Activated T-cell treated with anti-CD3 and anti-CD28 coated beads, Interleukin-2, amount 50 U/mL, for 4 hours (primary cell): Measurements from ENCODE around the gene MILR1. TPM values are rescaled to one million over a fixed set of nuclear protein-coding genes. Genes with fewer than 3 reads are reported as not detected.
"Not testable (repeated sequence)": the region's sequence is repeated elsewhere in the genome, so short reads cannot be mapped to it uniquely, and the experiment has no call there.

Source experiments
- ATAC-seq, 2 donors: fragments of 200-7000 bp; cut with Tn5 transposase; one replicate each; pipeline ENCODE4 v1.10.0; 2021
- DNase-seq: peaks from one replicate; pipeline ENCODE4 v3.0.0-alpha.2; 2020
- H3K27me3 Mint-ChIP-seq: one replicate; pipeline ENCODE4 v1.8.0; 2021; ENCODE audit warnings: low read depth, mixed read lengths
- H3K36me3 Mint-ChIP-seq: one replicate; pipeline ENCODE4 v1.8.0; 2022; ENCODE audit warnings: mixed read lengths; ENCODE audit not compliant: insufficient read depth
- H3K4me1 Mint-ChIP-seq: one replicate; pipeline ENCODE4 v1.8.0; 2021; ENCODE audit warnings: low read depth, mixed read lengths
- H3K4me3 Mint-ChIP-seq: one replicate; pipeline ENCODE4 v1.8.0; 2021; ENCODE audit warnings: mild to moderate bottlenecking, moderate library complexity, mixed read lengths
- H3K9me3 Mint-ChIP-seq: one replicate; pipeline ENCODE4 v1.8.0; 2021; ENCODE audit warnings: mixed read lengths
- total RNA-seq, 3 donors: library from RNA; stranded (reverse); gene quantifications; one replicate each; pipeline ENCODE4 v1.2.1, GENCODE V29; 2021

The MILR1 gene
- total RNA-seq, 3 donors from 2014 or later, result not detected

DNA sequence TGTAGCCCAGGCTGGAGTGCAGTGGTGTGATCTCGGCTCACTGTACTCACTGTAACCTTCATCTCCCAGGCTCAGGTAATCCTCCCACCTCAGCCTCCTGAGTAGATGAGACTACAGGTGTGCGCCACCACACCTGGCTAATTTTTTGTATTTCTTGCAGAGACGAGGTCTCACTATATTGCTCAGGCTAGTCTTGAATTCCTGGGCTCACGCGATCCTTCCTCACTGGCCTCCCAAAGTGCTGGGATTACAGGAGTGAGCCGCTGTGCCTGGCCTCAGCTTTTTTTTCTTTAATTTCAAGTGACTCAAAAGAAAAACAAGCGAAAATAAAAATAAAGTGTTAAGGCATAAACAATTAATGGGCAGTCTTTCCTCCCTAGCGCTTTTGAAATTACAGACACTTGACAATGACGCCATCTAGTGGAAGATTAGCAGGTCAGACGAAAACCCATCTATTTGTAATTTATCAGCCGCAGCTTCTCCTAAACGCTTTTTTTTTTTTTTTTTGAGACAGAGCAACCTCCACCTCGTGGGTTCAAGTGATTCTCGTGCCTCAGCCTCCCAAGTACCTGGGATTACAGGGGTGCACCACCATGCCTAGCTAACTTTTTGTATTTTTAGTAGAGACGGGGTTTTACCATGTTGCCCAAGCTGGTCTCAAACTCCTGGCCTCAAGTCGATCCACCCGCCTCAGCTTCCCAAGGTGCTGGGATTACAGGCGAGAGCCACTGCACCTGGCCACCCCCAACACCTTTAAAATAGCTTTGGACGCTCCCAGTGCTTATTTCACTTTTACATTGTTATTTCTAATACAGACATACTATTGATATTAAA, 30.2 kb upstream of the MILR1 start:
- no peaks in the 10 kb centered on the region for H3K4me1 Mint-ChIP-seq
- H3K4me3 Mint-ChIP-seq, result no peak overlapping the region
- ATAC-seq, result peak; percentile 48 to 68
- H3K9me3 Mint-ChIP-seq, result no peaks in the 10 kb centered on the region
- no peak for DNase-seq
- no peaks in the 10 kb centered on the region for H3K27me3 Mint-ChIP-seq
- no peaks in the 10 kb centered on the region for H3K36me3 Mint-ChIP-seq

DNA sequence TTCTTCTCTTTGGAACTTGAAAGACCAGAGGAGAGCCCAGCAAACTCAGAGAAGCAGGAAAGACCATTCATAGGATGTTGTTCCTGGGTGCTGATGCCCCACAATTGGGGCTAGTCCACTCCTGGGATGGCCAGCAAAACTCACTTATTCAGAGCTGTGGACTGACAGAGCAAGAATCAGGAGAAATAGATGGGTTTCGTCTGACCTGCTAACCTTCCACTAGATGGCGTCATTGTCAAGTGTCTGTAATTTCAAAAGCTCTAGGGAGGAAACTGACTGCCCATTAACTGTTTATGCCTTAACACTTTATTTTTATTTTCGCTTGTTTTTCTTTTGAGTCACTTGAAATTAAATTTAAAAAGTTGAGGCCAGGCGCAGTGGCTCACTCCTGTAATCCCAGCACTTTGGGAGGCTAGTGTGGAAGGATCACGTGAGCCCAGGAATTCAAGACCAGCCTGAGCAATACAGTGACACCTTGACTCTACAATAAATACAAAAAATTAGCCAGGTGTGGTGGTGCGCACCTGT, 28.7 kb upstream of the MILR1 start:
- no peak for DNase-seq
- H3K4me1 Mint-ChIP-seq, result no peaks in the 10 kb centered on the region
- no peaks in the 10 kb centered on the region for H3K27me3 Mint-ChIP-seq
- H3K4me3 Mint-ChIP-seq, result no peak overlapping the region
- ATAC-seq, result peak; percentile 72 to 80
- no peaks in the 10 kb centered on the region for H3K9me3 Mint-ChIP-seq
- no peaks in the 10 kb centered on the region for H3K36me3 Mint-ChIP-seq

DNA sequence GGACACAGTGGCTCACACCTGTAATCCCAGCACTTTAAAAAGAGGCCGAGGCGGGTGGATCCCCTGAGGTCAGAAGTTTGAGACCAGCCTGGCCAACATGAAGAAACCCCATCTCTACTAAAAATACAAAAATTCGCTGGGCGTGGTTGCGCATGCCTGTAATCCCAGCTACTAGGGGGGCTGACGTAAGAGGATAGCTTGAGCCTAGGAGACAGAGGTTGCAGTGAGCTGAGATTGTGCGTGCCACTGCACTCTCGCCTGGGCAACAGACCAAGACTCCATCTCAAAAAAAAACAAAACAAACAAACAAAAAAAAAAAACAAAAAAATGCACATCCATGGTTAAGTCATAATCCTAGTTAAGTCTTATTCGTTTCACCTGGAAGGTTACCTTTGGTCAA, 26.8 kb upstream of the MILR1 start:
- not testable (repeated sequence) for DNase-seq, ATAC-seq, H3K27me3 Mint-ChIP-seq, H3K36me3 Mint-ChIP-seq, H3K4me3 Mint-ChIP-seq, H3K4me1 Mint-ChIP-seq, H3K9me3 Mint-ChIP-seq

GRCh38 chr17:64423881-64424280, 25.0 kb upstream of the MILR1 start:
- no peak for ATAC-seq
- Mint-ChIP-seq H3K27me3 (peaks cover 3% of the 10 kb centered on the region), H3K9me3 (no peaks in the 10 kb centered on the region), H3K4me1 (no peaks in the 10 kb centered on the region), H3K36me3 (no peaks in the 10 kb centered on the region), H3K4me3 (no peak overlapping the region)
- DNase-seq, result no peak

- ATAC-seq, result no peak
- H3K36me3 Mint-ChIP-seq, result no peaks in the 10 kb centered on the region
- H3K4me1 Mint-ChIP-seq, result no peaks in the 10 kb centered on the region
- H3K4me3 Mint-ChIP-seq, result no peak overlapping the region
- no peaks in the 10 kb centered on the region for H3K9me3 Mint-ChIP-seq
- no peak for DNase-seq
- peaks cover 3% of the 10 kb centered on the region for H3K27me3 Mint-ChIP-seq
Measured at GRCh38 chr17:64424324-64424849, 24.5 kb upstream of the MILR1 start.

DNA sequence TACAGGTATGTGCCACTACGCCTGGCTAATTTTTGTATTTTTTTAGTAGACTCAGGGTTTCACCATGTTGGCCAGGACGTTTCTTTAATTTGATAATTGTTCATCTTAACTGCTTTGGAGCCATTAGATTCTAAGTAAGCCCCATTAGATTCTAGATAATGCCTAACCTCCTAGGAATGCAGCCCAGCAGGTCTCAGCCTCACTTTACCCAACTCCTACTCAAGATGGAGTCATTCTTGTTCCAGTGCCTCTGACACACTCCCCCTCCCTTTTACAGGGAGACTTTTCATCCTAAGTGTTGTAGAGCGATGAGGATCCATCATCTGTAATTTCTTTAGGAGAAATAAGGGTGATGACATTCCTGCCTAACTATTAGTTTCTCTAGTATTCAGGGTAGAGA, 23.7 kb upstream of the MILR1 start:
- no peak overlapping the region for H3K4me3 Mint-ChIP-seq
- ATAC-seq (no peak), DNase-seq (no peak)
- no peaks in the 10 kb centered on the region for H3K9me3 Mint-ChIP-seq
- H3K36me3 Mint-ChIP-seq, result no peaks in the 10 kb centered on the region
- H3K4me1 Mint-ChIP-seq, result no peaks in the 10 kb centered on the region
- peaks cover 3% of the 10 kb centered on the region for H3K27me3 Mint-ChIP-seq

DNA sequence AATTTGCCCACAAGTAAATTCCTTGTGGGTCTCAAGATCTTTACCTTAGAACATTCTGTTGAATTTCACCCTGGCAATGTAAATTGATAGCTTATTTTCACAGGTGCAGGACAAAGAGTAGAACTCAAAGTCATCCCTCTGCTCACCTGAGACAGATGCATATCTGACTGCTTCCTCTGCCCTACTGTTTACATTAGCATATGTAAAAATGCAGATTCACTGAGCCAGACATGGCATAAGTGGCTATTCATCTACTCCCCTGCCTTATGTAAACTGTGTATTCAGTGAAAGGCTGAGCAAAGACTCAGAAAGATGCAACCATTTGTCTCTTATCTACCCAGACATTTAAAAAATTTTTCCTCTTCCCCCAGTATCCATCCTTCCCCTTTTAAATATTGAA, 22.3 kb upstream of the MILR1 start:
- Mint-ChIP-seq H3K36me3 (no peaks in the 10 kb centered on the region), H3K4me1 (no peaks in the 10 kb centered on the region), H3K27me3 (peaks cover 3% of the 10 kb centered on the region), H3K4me3 (no peak overlapping the region), H3K9me3 (no peaks in the 10 kb centered on the region)
- DNase-seq, result no peak
- ATAC-seq, result no peak

DNA sequence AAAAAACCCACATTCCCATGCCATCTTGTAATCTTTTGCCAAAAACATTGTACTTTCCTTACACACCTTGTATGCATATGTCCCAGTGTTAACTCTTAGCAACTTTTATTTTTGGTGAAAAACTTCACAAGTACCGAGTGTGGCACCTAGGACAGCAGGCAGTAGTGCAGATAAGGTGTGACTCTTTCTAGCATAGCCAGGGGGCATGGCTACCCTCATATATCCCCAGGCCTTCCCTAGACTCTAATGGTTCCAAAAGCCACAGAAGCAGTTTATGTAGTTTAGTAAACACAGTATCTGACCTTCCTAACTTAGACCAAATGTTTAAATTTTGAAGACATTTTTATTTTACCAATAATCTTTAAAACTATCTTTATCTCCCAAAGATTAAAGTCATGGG, 20.5 kb upstream of the MILR1 start:
- Mint-ChIP-seq H3K27me3 (peaks cover 3% of the 10 kb centered on the region), H3K4me3 (no peak overlapping the region), H3K9me3 (no peaks in the 10 kb centered on the region), H3K4me1 (no peaks in the 10 kb centered on the region), H3K36me3 (no peaks in the 10 kb centered on the region)
- ATAC-seq, result no peak
- no peak for DNase-seq

DNA sequence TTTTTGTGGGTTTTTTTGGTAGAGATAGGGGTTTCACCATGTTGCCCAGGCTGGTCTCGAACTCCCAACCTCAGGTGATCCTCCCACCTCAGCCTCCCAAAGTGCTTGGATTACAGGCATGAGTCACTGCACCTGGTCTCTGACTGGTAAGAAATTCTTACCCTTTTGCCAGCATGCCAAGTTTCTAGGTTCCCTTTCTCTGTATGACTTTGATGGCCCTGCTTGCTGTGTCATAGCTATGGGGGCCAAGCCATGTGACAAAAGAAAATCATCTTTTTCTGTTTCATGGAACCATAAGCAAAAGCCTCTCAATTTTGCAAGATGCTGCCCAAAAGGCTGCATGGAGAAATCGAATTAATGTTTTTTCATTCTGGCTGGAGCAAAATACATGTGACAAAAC, 18.9 kb upstream of the MILR1 start:
- ATAC-seq, DNase-seq, H3K4me3 Mint-ChIP-seq: not testable (repeated sequence)

DNA sequence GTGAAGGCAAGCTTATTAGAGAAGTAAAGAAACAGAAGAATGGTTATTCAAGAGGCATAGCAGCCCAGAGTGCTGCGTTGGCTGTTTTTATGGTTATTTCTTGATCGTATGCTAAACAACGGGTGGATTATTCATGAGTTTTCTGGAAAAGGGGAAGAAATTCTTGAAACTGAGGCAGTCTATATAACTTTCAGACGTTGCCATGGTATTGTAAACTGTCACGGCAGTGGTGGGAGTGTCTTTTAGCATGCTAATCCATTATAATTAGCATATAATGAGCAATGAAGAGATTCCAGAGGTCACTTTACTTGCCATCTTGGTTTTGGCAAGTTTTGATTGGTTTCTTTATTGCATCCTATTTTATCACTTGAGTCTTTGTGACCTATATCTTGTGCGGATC, 17.4 kb upstream of the MILR1 start:
- H3K4me1 Mint-ChIP-seq, result no peaks in the 10 kb centered on the region
- peaks cover under 1% of the 10 kb centered on the region for H3K27me3 Mint-ChIP-seq

More for the DNA sequence above, 18.9 kb upstream of the MILR1 start:
- H3K9me3 Mint-ChIP-seq, H3K36me3 Mint-ChIP-seq, H3K27me3 Mint-ChIP-seq, H3K4me1 Mint-ChIP-seq: not testable (repeated sequence)

DNA sequence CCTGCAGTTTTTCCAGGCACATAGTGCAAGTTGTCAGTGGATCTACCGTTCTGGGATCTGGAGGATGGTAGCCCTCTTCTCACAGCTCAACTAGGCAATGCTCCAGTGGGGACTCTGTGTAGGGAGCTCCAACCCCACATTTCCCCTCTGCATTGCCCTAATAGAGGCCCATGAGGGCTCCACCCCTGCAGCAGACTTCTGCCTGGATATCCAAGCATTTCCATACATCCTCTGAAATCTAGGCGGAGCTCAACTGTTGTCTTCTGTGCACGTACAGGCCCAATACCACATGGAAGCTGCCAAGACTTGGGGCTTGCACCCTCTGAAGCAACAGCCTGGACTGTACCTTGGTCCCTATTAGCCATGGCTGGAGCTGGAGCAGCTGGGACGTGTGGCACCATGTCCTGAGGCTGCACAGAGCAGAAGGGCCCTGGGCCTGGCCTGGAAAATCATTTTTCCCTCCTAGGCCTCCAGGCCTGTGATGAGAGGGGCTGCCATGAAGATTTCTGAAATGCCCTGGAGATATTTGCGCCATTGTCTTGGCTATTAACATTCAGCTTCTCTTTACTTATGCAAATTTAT, 10.9 kb upstream of the MILR1 start:
- ATAC-seq, result no peak
- peaks cover 7% of the 10 kb centered on the region for H3K9me3 Mint-ChIP-seq
- H3K4me1 Mint-ChIP-seq, result peaks cover 22% of the 10 kb centered on the region

More for the DNA sequence above, 17.4 kb upstream of the MILR1 start:
- Mint-ChIP-seq H3K9me3 (no peaks in the 10 kb centered on the region), H3K36me3 (no peaks in the 10 kb centered on the region), H3K4me3 (no peak overlapping the region)
- ATAC-seq (no peak), DNase-seq (no peak)

GRCh38 chr17:64439521-64439920, 9.4 kb upstream of the MILR1 start:
- not testable (repeated sequence) for H3K9me3 Mint-ChIP-seq, H3K36me3 Mint-ChIP-seq, H3K4me3 Mint-ChIP-seq, ATAC-seq, H3K27me3 Mint-ChIP-seq, DNase-seq
- H3K4me1 Mint-ChIP-seq, result peaks cover 28% of the 10 kb centered on the region

More for the DNA sequence above, 10.9 kb upstream of the MILR1 start:
- Mint-ChIP-seq H3K36me3 (no peaks in the 10 kb centered on the region), H3K4me3 (no peak overlapping the region), H3K27me3 (no peaks in the 10 kb centered on the region)
- no peak for DNase-seq

- DNase-seq (no peak), ATAC-seq (no peak)
- peaks cover 28% of the 10 kb centered on the region for H3K4me1 Mint-ChIP-seq
- no peaks in the 10 kb centered on the region for H3K36me3 Mint-ChIP-seq
- H3K27me3 Mint-ChIP-seq, result no peaks in the 10 kb centered on the region
- H3K9me3 Mint-ChIP-seq, result peaks cover 7% of the 10 kb centered on the region
- no peak overlapping the region for H3K4me3 Mint-ChIP-seq
Measured at GRCh38 chr17:64439956-64440355, 9.0 kb upstream of the MILR1 start.

GRCh38 chr17:64441772-64442540, 7.0 kb upstream of the MILR1 start:
- DNase-seq, result no peak

More at GRCh38 chr17:64441772-64442540, 7.0 kb upstream of the MILR1 start:
- Mint-ChIP-seq H3K4me1 (peaks cover 28% of the 10 kb centered on the region), H3K27me3 (no peaks in the 10 kb centered on the region), H3K4me3 (peak overlapping the region; percentile 68), H3K9me3 (peaks cover 7% of the 10 kb centered on the region), H3K36me3 (no peaks in the 10 kb centered on the region)
- ATAC-seq, result peak; percentile 51 to 61
